ENCODE results near the gene TSSC4.

Gene TSSC4

DNA sequence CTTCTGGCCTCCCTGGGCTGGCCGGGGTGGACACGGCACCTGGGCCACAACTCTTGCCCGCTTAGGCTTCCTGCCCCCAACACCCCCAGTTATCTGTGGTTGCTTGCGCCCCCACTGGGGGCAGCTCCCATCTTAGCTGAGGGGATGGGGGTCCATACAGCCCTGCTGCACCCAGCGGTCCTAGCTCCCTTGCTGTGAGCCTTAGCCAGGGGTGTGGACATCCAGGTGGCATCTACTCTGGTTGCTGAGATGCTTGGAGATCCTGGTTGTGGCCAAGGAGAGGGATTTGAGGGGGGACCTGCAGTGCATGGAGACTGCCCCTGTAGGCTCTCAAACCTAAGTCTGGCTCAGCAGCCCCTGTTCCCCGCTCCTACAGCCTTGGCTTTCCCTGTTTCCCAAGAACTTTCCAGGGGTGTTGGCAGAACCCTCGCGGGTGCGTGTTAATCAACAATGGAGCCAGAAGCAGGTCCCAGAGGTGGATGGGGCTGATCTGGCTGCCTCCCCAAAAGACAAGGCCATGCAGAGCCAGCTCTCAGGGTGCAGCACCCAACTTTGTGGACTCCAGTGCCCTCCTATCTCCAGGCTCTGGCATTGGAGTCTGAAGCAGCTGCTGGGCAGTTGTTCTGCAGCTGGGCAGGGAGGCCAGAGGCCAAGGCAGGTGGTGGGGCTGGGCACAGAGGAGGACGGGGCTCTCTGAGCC lies 47.6 kb downstream of the TSSC4 start:
- no peak for DNase-seq (ENCODE audit: low read depth)
- no peak overlapping the region for H3K4me3 ChIP-seq (ENCODE audit: low read length)
- TF ChIP-seq, protein P1, sequence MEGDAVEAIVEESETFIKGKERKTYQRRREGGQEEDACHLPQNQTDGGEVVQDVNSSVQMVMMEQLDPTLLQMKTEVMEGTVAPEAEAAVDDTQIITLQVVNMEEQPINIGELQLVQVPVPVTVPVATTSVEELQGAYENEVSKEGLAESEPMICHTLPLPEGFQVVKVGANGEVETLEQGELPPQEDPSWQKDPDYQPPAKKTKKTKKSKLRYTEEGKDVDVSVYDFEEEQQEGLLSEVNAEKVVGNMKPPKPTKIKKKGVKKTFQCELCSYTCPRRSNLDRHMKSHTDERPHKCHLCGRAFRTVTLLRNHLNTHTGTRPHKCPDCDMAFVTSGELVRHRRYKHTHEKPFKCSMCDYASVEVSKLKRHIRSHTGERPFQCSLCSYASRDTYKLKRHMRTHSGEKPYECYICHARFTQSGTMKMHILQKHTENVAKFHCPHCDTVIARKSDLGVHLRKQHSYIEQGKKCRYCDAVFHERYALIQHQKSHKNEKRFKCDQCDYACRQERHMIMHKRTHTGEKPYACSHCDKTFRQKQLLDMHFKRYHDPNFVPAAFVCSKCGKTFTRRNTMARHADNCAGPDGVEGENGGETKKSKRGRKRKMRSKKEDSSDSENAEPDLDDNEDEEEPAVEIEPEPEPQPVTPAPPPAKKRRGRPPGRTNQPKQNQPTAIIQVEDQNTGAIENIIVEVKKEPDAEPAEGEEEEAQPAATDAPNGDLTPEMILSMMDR (conservative IDR thresholded peaks at IDR 0.05; ENCODE audit: low read depth, low read length): no peak

DNA sequence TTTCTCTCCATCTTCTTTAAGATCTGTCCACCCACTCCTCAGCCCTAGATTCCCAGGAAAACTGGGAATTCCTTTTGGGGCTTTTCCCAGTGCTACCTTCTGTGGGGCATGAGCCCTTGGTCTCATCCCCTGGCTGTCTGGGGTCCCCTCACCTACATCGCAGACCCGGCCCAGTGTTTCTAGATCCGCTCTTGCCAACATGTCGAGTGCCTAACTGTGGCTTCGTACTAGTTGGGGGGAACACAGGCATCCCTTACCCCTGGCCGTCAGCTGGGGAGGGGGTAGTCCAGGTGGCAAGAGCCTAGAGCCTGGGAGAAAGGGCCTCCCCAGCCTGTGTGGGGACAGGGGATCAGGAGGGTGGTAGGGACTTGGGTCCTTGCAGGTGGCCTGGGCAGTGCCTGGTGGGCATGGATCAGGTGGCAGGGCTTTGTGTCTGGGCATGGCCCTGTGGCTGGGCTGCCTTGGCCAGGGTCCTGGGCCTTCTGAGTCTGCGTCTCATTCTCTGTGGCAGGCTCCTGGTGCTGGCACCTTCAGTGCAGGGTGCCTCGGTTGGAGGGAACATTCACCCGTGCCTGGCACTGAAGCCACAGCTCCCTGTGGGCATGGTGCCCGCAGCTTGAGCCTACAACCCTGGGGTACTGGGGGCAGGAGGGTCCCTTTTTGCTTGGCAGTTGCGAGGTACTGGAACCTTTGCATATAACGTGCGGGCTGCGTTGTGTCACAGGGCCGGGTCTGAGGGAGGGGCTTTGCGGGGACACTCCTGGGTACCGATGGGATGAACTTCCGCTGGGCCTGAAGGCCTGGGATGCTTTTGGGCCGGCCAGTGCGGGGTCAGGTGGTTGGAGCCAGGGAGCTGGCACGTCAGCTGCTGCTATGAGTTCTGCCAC lies 48.4 kb downstream of the TSSC4 start:
- no peak for DNase-seq (ENCODE audit: low read depth)
- TF ChIP-seq, protein P1 (conservative IDR thresholded peaks at IDR 0.05; ENCODE audit: low read depth, low read length): no peak
- no peak overlapping the region for H3K4me3 ChIP-seq (ENCODE audit: low read length)

DNA sequence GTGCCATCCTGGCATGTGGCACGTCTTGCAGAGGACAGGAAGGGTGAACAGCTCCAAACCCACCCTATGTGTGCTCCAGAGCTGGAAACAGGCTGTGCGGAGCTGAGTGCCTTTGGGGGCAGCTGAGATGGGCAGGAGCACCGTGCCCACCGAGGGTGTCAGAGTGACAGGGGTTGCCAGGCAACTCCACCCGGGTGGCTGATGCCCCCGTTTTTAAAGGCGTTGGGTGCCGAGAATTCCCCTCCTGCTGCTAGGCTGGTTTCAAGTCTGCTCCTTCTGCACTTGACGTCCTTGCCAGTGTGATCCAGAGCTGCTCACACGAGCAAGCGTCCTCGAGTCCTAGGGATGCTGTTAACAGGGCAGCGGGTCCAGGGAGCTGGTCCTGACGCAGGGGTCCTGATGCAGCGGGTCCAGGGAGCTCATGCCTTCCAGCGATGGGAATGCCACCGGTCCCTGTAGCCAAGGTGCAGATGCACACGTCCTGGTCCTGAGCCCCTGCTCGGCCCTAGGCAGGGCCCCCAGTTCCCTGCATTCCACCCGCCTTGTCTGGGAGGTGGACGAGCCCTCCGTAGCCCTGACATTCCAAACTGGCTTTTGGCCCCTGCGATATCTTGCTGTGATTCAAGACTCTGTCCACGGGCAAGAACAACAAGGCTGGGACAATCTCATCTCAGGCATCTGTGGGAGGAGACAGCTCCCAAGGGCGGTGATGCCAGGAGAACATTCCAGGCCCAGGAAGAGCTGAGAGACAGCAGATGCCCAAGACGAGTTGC lies 49.2 kb downstream of the TSSC4 start:
- TF ChIP-seq, protein P1 (conservative IDR thresholded peaks at IDR 0.05; ENCODE audit: low read depth, low read length): no peak
- DNase-seq (ENCODE audit: low read depth): no peak
- no peak overlapping the region for H3K4me3 ChIP-seq (ENCODE audit: low read length)

DNA sequence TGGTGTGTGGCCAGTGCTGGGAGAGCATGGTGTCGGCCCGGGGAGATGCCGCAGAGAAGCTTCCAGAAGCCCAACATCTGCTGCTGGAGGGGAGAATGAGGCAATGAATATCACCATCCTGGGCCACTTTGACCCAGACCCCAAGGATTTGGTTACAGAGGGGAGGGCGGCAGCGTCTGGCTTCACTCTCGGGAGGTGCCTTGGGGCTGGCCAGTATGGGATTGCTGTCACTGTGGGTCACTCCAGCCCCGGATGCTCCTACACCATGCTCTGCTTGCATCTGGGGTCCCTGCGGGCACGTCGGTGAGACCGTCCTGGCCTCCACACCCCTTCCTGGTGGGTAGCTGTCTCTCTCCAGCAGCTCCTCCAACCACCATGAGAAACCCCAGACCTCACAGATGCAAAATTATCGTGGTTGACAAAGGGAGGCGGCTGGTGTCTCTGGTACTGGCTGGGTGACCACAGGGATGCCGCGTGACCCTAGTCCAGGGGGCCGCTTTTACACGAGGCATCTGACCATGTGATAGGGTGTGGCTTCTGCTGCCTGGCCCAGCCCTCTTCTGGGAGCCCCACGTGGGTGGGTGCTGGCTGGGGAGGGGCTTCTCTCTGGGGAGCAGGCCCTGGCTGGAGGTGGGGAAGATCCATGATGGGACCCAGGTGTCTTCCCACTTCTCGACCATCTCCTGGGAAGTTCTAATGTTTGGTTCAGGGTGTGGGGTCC lies 49.9 kb downstream of the TSSC4 start:
- no peak for DNase-seq (ENCODE audit: low read depth)
- H3K4me3 ChIP-seq (ENCODE audit: low read length): no peak overlapping the region
- TF ChIP-seq, protein P1 (conservative IDR thresholded peaks at IDR 0.05; ENCODE audit: low read depth, low read length): no peak

DNA sequence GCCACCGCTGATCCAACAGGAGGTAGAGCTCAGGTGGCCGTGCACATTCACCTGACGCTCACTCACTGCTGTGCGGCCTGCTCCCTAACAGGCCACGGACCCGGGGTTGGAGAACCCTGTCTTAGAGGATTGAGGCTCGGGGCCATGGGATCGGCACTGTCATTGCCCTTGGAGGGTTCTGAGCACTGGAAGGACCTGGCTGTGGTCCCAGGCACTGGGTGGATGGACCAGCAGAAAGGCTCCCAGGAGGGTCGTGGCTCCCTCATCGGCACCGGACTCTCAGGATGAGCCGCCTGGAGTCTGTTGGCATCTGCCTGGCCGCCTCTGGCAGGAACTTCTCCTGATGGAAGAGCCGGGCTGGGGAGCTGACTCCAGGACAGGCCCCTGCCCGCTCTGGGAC lies 50.8 kb downstream of the TSSC4 start:
- TF ChIP-seq, protein P1 (conservative IDR thresholded peaks at IDR 0.05; ENCODE audit: low read depth, low read length): no peak
- no peak for DNase-seq (ENCODE audit: low read depth)

DNA sequence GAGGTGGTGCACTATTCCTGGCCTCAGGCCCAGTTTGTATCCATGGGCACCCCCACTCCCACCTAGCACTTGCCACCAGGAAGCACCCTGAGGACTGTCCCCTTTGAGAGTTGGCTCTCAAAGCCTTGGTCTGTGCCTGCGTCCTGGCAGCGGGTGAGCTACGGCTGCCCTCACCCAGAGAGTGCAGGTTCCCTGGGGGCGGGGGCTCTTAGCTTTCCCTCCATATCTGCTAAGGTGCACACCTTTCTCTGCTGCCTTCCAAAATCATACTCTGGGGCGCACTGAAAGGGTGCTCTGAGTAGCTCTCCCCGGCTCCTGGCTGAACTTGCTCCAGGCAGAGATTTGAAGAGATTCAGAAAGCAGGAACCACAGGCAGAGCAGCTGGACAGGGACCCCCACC lies 51.4 kb downstream of the TSSC4 start:
- no peak for DNase-seq (ENCODE audit: low read depth)
- TF ChIP-seq, protein P1 (conservative IDR thresholded peaks at IDR 0.05; ENCODE audit: low read depth, low read length): no peak
- no peak overlapping the region for H3K4me3 ChIP-seq (ENCODE audit: low read length)

More for the DNA sequence above, 50.8 kb downstream of the TSSC4 start:
- no peak overlapping the region for H3K4me3 ChIP-seq (ENCODE audit: low read length)

Data from retinal pigment epithelial cell (primary cell).